Astrocyte (in vitro differentiated cells and primary cell): ENCODE results near the gene NEMP2.

Experiments
- CTCF ChIP-seq: IDR thresholded peaks from 2 replicates; pipeline ENCODE4 v1.5.1; 2011; ENCODE audit warnings: low read depth, mild to moderate bottlenecking, inconsistent platforms, low read length, moderate library complexity; ENCODE audit not compliant: insufficient read depth
- EZH2 ChIP-seq: IDR thresholded peaks from 2 replicates; pipeline ENCODE4 v1.6.1; 2012; ENCODE audit warnings: mild to moderate bottlenecking, low read length, inconsistent platforms; ENCODE audit not compliant: insufficient read depth

DNA sequence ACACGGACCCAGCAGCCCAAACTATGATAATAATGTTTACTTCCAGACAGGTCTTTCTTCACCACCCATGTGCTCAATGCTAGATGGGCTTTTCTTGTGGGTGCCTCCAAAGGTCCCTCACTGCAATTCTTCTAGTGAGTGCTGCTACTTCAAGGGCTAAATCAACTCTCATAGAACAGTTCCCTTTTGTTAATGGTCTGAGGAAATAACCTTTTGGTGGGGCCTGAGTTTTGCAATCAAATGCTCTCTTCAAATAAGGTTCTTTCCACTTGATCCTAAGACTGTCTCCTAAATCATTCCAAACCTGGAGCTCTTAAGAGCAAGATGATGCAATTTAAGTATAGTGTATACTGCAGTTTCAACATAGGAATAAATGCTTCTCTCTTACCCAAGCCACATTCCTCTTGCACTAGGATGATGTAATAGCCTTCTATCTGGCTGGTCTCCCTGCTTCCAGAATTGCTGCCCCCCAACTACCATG, 6.0 kb downstream of the NEMP2 start:
- TF ChIP-seq CTCF (no peak), EZH2 (no peak)
